UCSD-AML1 (cell line): ENCODE data around the gene STOX2.

Source experiments
- DNase-seq: peaks from one replicate; lab custom pipeline; 2025; ENCODE audit not compliant: unreplicated experiment; lab: John Stamatoyannopoulos, UW

The STOX2 gene

GRCh38 chr4:183985786-183986185 lies 80.7 kb downstream of the STOX2 start:
- no peak for DNase-seq

GRCh38 chr4:183986291-183986970 lies 81.3 kb downstream of the STOX2 start:
- no peak for DNase-seq

GRCh38 chr4:183986971-183987946 lies 82.2 kb downstream of the STOX2 start:
- DNase-seq, result no peak

GRCh38 chr4:183987987-183988392 lies 82.9 kb downstream of the STOX2 start:
- DNase-seq, result no peak

- no peak for DNase-seq
Observed at GRCh38 chr4:183988874-183989273, 83.8 kb downstream of the STOX2 start.

- no peak for DNase-seq
Observed at GRCh38 chr4:183989461-183989860, 84.4 kb downstream of the STOX2 start.

GRCh38 chr4:183989931-183990330 lies 84.8 kb downstream of the STOX2 start:
- DNase-seq, result no peak

- no peak for DNase-seq
Observed at GRCh38 chr4:183993676-183994075, 88.6 kb downstream of the STOX2 start.

GRCh38 chr4:183995570-183995969 lies 90.5 kb downstream of the STOX2 start:
- DNase-seq, result no peak

- DNase-seq, result no peak
Observed at GRCh38 chr4:183996868-183997267, 91.8 kb downstream of the STOX2 start.

GRCh38 chr4:183999435-183999834 lies 94.3 kb downstream of the STOX2 start:
- DNase-seq, result no peak

- no peak for DNase-seq
Observed at GRCh38 chr4:184000457-184001396, 95.6 kb downstream of the STOX2 start.

- DNase-seq, result no peak
Observed at GRCh38 chr4:184003433-184003832, 98.3 kb downstream of the STOX2 start.

GRCh38 chr4:184007891-184008290 lies 102.8 kb downstream of the STOX2 start:
- no peak for DNase-seq

GRCh38 chr4:184010696-184011095 lies 105.6 kb downstream of the STOX2 start:
- no peak for DNase-seq

GRCh38 chr4:184011826-184012380 lies 106.8 kb downstream of the STOX2 start:
- DNase-seq, result no peak

- DNase-seq, result no peak
Observed at GRCh38 chr4:184012937-184013336, 107.8 kb downstream of the STOX2 start.

- no peak for DNase-seq
Observed at GRCh38 chr4:184014301-184014700, 109.2 kb downstream of the STOX2 start.

- no peak for DNase-seq
Observed at GRCh38 chr4:184016759-184017668, 111.9 kb downstream of the STOX2 start.

- no peak for DNase-seq
Observed at GRCh38 chr4:184019076-184019475, 114.0 kb downstream of the STOX2 start.
